ENCODE results near the gene PPP1R7.

Gene PPP1R7

GRCh38 chr2:241154915-241155314, 4.6 kb downstream of the PPP1R7 start:
- H3K27me3 ChIP-seq (ENCODE audit: control insufficient read depth, insufficient read depth, low read length) = no peaks in the 10 kb centered on the region
- peaks cover 22% of the 10 kb centered on the region for H3K36me3 ChIP-seq (ENCODE audit: control insufficient read depth, insufficient read depth, low read length)
- H3K9ac ChIP-seq (ENCODE audit: low read length) = no peak overlapping the region
- peaks cover 10% of the 10 kb centered on the region for H3K4me1 ChIP-seq (ENCODE audit: control insufficient read depth, insufficient read depth, low read length)
- no peak overlapping the region for H3K4me3 ChIP-seq (ENCODE audit: low read depth, low read length)
- H3K9me3 ChIP-seq (ENCODE audit: control insufficient read depth, insufficient read depth, low read depth, low read length) = no peaks in the 10 kb centered on the region
- H3K27ac ChIP-seq (ENCODE audit: low read depth, low read length) = no peak overlapping the region

GRCh38 chr2:241155936-241156335, 5.7 kb downstream of the PPP1R7 start:
- no peak overlapping the region for H3K27ac ChIP-seq (ENCODE audit: low read depth, low read length)
- H3K4me1 ChIP-seq (ENCODE audit: control insufficient read depth, insufficient read depth, low read length) = peaks cover 10% of the 10 kb centered on the region
- H3K9me3 ChIP-seq (ENCODE audit: control insufficient read depth, insufficient read depth, low read depth, low read length) = no peaks in the 10 kb centered on the region
- peaks cover 28% of the 10 kb centered on the region for H3K36me3 ChIP-seq (ENCODE audit: control insufficient read depth, insufficient read depth, low read length)
- H3K9ac ChIP-seq (ENCODE audit: low read length) = no peak overlapping the region
- no peaks in the 10 kb centered on the region for H3K27me3 ChIP-seq (ENCODE audit: control insufficient read depth, insufficient read depth, low read length)
- no peak overlapping the region for H3K4me3 ChIP-seq (ENCODE audit: low read depth, low read length)

- Histone ChIP-seq H3K9ac (ENCODE audit: low read length) (no peak overlapping the region), H3K4me3 (ENCODE audit: low read depth, low read length) (no peak overlapping the region), H3K4me1 (ENCODE audit: control insufficient read depth, insufficient read depth, low read length) (peaks cover 2% of the 10 kb centered on the region; the same call in 1 of the 2 replicates), H3K27ac (ENCODE audit: low read depth, low read length) (no peak overlapping the region), H3K9me3 (ENCODE audit: control insufficient read depth, insufficient read depth, low read depth, low read length) (no peaks in the 10 kb centered on the region), H3K36me3 (ENCODE audit: control insufficient read depth, insufficient read depth, low read length) (peaks cover 32% of the 10 kb centered on the region), H3K27me3 (ENCODE audit: control insufficient read depth, insufficient read depth, low read length) (no peaks in the 10 kb centered on the region)
Measured at GRCh38 chr2:241156971-241157441, 6.7 kb downstream of the PPP1R7 start.

- no peak overlapping the region for H3K4me3 ChIP-seq (ENCODE audit: low read depth, low read length)
- H3K27me3 ChIP-seq (ENCODE audit: control insufficient read depth, insufficient read depth, low read length) = no peaks in the 10 kb centered on the region
- H3K9me3 ChIP-seq (ENCODE audit: control insufficient read depth, insufficient read depth, low read depth, low read length) = no peaks in the 10 kb centered on the region
- no peaks in the 10 kb centered on the region; the same call in 1 of the 2 replicates for H3K4me1 ChIP-seq (ENCODE audit: control insufficient read depth, insufficient read depth, low read length)
- H3K36me3 ChIP-seq (ENCODE audit: control insufficient read depth, insufficient read depth, low read length) = peaks cover 32% of the 10 kb centered on the region
- H3K9ac ChIP-seq (ENCODE audit: low read length) = no peak overlapping the region
- H3K27ac ChIP-seq (ENCODE audit: low read depth, low read length) = no peak overlapping the region
Measured at GRCh38 chr2:241157841-241158545, 7.7 kb downstream of the PPP1R7 start.

- H3K9ac ChIP-seq (ENCODE audit: low read length) = no peak overlapping the region
- no peaks in the 10 kb centered on the region; the same call in 1 of the 2 replicates for H3K4me1 ChIP-seq (ENCODE audit: control insufficient read depth, insufficient read depth, low read length)
- peaks cover 33% of the 10 kb centered on the region for H3K36me3 ChIP-seq (ENCODE audit: control insufficient read depth, insufficient read depth, low read length)
- no peaks in the 10 kb centered on the region for H3K9me3 ChIP-seq (ENCODE audit: control insufficient read depth, insufficient read depth, low read depth, low read length)
- no peak overlapping the region for H3K27ac ChIP-seq (ENCODE audit: low read depth, low read length)
- H3K4me3 ChIP-seq (ENCODE audit: low read depth, low read length) = no peak overlapping the region
- H3K27me3 ChIP-seq (ENCODE audit: control insufficient read depth, insufficient read depth, low read length) = no peaks in the 10 kb centered on the region
Measured at GRCh38 chr2:241158546-241158900, 8.3 kb downstream of the PPP1R7 start.

- no peaks in the 10 kb centered on the region for H3K27me3 ChIP-seq (ENCODE audit: control insufficient read depth, insufficient read depth, low read length)
- no peak overlapping the region for H3K4me3 ChIP-seq (ENCODE audit: low read depth, low read length)
- peaks cover 39% of the 10 kb centered on the region for H3K36me3 ChIP-seq (ENCODE audit: control insufficient read depth, insufficient read depth, low read length)
- H3K9ac ChIP-seq (ENCODE audit: low read length) = no peak overlapping the region
- no peak overlapping the region for H3K27ac ChIP-seq (ENCODE audit: low read depth, low read length)
- no peaks in the 10 kb centered on the region; the same call in 1 of the 2 replicates for H3K4me1 ChIP-seq (ENCODE audit: control insufficient read depth, insufficient read depth, low read length)
- no peaks in the 10 kb centered on the region for H3K9me3 ChIP-seq (ENCODE audit: control insufficient read depth, insufficient read depth, low read depth, low read length)
Measured at GRCh38 chr2:241159116-241159515, 8.8 kb downstream of the PPP1R7 start.

- no peaks in the 10 kb centered on the region for H3K27me3 ChIP-seq (ENCODE audit: control insufficient read depth, insufficient read depth, low read length)
- H3K9ac ChIP-seq (ENCODE audit: low read length) = no peak overlapping the region
- no peaks in the 10 kb centered on the region for H3K9me3 ChIP-seq (ENCODE audit: control insufficient read depth, insufficient read depth, low read depth, low read length)
- H3K27ac ChIP-seq (ENCODE audit: low read depth, low read length) = no peak overlapping the region
- H3K36me3 ChIP-seq (ENCODE audit: control insufficient read depth, insufficient read depth, low read length) = peaks cover 41% of the 10 kb centered on the region
- H3K4me3 ChIP-seq (ENCODE audit: low read depth, low read length) = no peak overlapping the region
- no peaks in the 10 kb centered on the region; the same call in 1 of the 2 replicates for H3K4me1 ChIP-seq (ENCODE audit: control insufficient read depth, insufficient read depth, low read length)
Measured at GRCh38 chr2:241160318-241160717, 10.1 kb downstream of the PPP1R7 start.

- no peak overlapping the region for H3K27ac ChIP-seq (ENCODE audit: low read depth, low read length)
- H3K27me3 ChIP-seq (ENCODE audit: control insufficient read depth, insufficient read depth, low read length) = no peaks in the 10 kb centered on the region
- H3K9me3 ChIP-seq (ENCODE audit: control insufficient read depth, insufficient read depth, low read depth, low read length) = no peaks in the 10 kb centered on the region
- no peak overlapping the region for H3K4me3 ChIP-seq (ENCODE audit: low read depth, low read length)
- no peak overlapping the region for H3K9ac ChIP-seq (ENCODE audit: low read length)
- H3K4me1 ChIP-seq (ENCODE audit: control insufficient read depth, insufficient read depth, low read length) = no peaks in the 10 kb centered on the region; the same call in 1 of the 2 replicates
- H3K36me3 ChIP-seq (ENCODE audit: control insufficient read depth, insufficient read depth, low read length) = peaks cover 49% of the 10 kb centered on the region
Measured at GRCh38 chr2:241161646-241162281, 11.5 kb downstream of the PPP1R7 start.

GRCh38 chr2:241163601-241164118, 13.4 kb downstream of the PPP1R7 start:
- H3K9me3 ChIP-seq (ENCODE audit: control insufficient read depth, insufficient read depth, low read depth, low read length) = no peaks in the 10 kb centered on the region
- H3K27ac ChIP-seq (ENCODE audit: low read depth, low read length) = no peak overlapping the region
- no peak overlapping the region for H3K4me3 ChIP-seq (ENCODE audit: low read depth, low read length)
- H3K27me3 ChIP-seq (ENCODE audit: control insufficient read depth, insufficient read depth, low read length) = no peaks in the 10 kb centered on the region
- peaks cover 53% of the 10 kb centered on the region for H3K36me3 ChIP-seq (ENCODE audit: control insufficient read depth, insufficient read depth, low read length)
- H3K4me1 ChIP-seq (ENCODE audit: control insufficient read depth, insufficient read depth, low read length) = no peaks in the 10 kb centered on the region
- H3K9ac ChIP-seq (ENCODE audit: low read length) = no peak overlapping the region

GRCh38 chr2:241168366-241168765, 18.1 kb downstream of the PPP1R7 start:
- peaks cover 57% of the 10 kb centered on the region for H3K36me3 ChIP-seq (ENCODE audit: control insufficient read depth, insufficient read depth, low read length)
- no peak overlapping the region for H3K9ac ChIP-seq (ENCODE audit: low read length)
- H3K27me3 ChIP-seq (ENCODE audit: control insufficient read depth, insufficient read depth, low read length) = no peaks in the 10 kb centered on the region
- no peaks in the 10 kb centered on the region for H3K4me1 ChIP-seq (ENCODE audit: control insufficient read depth, insufficient read depth, low read length)
- H3K4me3 ChIP-seq (ENCODE audit: low read depth, low read length) = no peak overlapping the region
- H3K27ac ChIP-seq (ENCODE audit: low read depth, low read length) = no peak overlapping the region
- H3K9me3 ChIP-seq (ENCODE audit: control insufficient read depth, insufficient read depth, low read depth, low read length) = peaks cover 9% of the 10 kb centered on the region; the same call in 1 of the 2 replicates

- H3K4me3 ChIP-seq (ENCODE audit: low read depth, low read length) = no peak overlapping the region
- peaks cover 9% of the 10 kb centered on the region; the same call in 1 of the 2 replicates for H3K9me3 ChIP-seq (ENCODE audit: control insufficient read depth, insufficient read depth, low read depth, low read length)
- no peak overlapping the region for H3K9ac ChIP-seq (ENCODE audit: low read length)
- peaks cover 28% of the 10 kb centered on the region for H3K36me3 ChIP-seq (ENCODE audit: control insufficient read depth, insufficient read depth, low read length)
- no peak overlapping the region for H3K27ac ChIP-seq (ENCODE audit: low read depth, low read length)
- H3K4me1 ChIP-seq (ENCODE audit: control insufficient read depth, insufficient read depth, low read length) = no peaks in the 10 kb centered on the region
- H3K27me3 ChIP-seq (ENCODE audit: control insufficient read depth, insufficient read depth, low read length) = no peaks in the 10 kb centered on the region
Measured at GRCh38 chr2:241173557-241173956, 23.3 kb downstream of the PPP1R7 start.

Measured in HUES6 (cell line).